ENCODE measurements around the gene LRRC23. TPM values are rescaled to one million over a fixed set of nuclear protein-coding genes. Genes with fewer than 3 reads are reported as not detected.
A peak's percentile ranks its signal among the peaks of the same experiment; 100 is the strongest.

The LRRC23 gene
- total RNA-seq, 4 donors from 2014 or later: 8.8 to 16.6 (median 13.6) TPM

DNA sequence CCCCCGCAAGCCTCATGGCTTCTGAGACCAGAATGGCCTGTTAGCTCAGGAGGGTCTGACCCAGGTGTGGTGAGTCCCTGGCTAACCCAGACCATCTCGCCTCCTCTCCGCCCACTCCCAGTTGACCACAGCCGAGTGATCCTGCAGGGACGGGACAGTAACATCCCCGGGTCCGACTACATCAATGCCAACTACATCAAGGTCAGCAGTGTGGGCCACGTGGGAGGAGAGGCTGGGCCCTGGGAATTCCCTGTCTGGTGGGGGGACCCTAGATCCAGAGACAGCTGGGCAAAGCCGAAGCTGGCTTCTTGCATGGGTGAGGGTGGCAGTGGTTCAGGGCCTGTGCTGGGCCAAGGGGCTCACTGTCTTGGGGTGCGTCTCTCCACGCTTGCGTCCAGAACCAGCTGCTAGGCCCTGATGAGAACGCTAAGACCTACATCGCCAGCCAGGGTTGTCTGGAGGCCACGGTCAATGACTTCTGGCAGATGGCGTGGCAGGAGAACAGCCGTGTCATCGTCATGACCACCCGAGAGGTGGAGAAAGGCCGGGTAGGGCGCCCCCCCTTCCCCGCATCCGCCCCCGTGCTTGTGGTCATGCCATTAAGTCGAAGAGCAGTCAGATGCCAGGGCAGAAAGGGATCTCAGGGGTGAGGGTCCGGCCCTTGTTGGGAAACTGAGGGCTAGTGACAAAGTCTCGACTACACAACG is 51.6 kb downstream of the LRRC23 start:
- Histone ChIP-seq H3K27ac (no peak overlapping the region), H3K36me3 (no peaks in the 10 kb centered on the region), H3K4me1 (peaks cover 0 to 35% (median 3%) of the 10 kb centered on the region in 3 donors), H3K9me3 (no peaks in the 10 kb centered on the region), H3K27me3 (no peaks in the 10 kb centered on the region), H3K4me3 (no peak overlapping the region)
- TF ChIP-seq EP300 (IDR thresholded peaks at IDR 0.05) (no peak), POLR2AphosphoS5 (IDR thresholded peaks at IDR 0.05) (no peak)
- ATAC-seq: no peak
- 76% methylated on average over 5 of the region's 28 CpGs; no CpG with 5 or more reads in 1 of the 2 donors for WGBS, 2 donors (ENCODE audit: low coverage in 1 of 2)

DNA sequence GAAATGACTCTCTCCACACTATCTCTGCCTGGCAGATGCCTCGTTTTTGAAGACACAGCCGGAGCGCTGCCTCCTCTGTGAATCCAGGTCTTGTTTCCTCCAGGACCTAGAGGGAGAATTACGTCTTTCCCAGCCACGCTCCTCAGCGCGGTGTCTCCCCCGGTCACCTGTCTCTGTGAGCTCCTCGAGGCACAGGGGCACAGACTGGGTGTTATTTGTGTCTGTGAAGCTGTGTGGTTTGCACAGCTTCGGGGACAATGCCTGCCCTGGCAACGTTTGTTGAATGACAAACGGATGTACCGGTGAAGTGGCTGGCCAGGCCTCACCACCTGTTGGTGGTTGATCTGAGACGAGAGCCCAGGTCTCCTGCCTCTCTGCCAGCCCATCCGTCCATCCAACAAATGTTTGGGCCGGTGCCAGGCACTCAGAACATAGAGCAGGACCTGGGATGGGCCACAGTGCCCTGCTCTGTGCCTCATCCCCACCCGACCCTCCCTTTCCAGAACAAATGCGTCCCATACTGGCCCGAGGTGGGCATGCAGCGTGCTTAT is 52.6 kb downstream of the LRRC23 start:
- Histone ChIP-seq H3K4me1 (peaks cover 0 to 45% (median 5%) of the 10 kb centered on the region in 3 donors), H3K27ac (no peak overlapping the region), H3K27me3 (no peaks in the 10 kb centered on the region), H3K36me3 (no peaks in the 10 kb centered on the region), H3K4me3 (no peak overlapping the region), H3K9me3 (no peaks in the 10 kb centered on the region)
- ATAC-seq: no peak
- TF ChIP-seq EP300 (IDR thresholded peaks at IDR 0.05) (no peak), POLR2A (IDR thresholded peaks at IDR 0.05) (no peak), POLR2AphosphoS5 (IDR thresholded peaks at IDR 0.05) (no peak)
- TF ChIP-seq, protein P1, sequence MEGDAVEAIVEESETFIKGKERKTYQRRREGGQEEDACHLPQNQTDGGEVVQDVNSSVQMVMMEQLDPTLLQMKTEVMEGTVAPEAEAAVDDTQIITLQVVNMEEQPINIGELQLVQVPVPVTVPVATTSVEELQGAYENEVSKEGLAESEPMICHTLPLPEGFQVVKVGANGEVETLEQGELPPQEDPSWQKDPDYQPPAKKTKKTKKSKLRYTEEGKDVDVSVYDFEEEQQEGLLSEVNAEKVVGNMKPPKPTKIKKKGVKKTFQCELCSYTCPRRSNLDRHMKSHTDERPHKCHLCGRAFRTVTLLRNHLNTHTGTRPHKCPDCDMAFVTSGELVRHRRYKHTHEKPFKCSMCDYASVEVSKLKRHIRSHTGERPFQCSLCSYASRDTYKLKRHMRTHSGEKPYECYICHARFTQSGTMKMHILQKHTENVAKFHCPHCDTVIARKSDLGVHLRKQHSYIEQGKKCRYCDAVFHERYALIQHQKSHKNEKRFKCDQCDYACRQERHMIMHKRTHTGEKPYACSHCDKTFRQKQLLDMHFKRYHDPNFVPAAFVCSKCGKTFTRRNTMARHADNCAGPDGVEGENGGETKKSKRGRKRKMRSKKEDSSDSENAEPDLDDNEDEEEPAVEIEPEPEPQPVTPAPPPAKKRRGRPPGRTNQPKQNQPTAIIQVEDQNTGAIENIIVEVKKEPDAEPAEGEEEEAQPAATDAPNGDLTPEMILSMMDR (IDR thresholded peaks at IDR 0.05): no peak
- 61 to 81% methylated on average over 3 to 8 of the region's 20 CpGs for WGBS, 2 donors (ENCODE audit: low coverage in 1 of 2)

DNA sequence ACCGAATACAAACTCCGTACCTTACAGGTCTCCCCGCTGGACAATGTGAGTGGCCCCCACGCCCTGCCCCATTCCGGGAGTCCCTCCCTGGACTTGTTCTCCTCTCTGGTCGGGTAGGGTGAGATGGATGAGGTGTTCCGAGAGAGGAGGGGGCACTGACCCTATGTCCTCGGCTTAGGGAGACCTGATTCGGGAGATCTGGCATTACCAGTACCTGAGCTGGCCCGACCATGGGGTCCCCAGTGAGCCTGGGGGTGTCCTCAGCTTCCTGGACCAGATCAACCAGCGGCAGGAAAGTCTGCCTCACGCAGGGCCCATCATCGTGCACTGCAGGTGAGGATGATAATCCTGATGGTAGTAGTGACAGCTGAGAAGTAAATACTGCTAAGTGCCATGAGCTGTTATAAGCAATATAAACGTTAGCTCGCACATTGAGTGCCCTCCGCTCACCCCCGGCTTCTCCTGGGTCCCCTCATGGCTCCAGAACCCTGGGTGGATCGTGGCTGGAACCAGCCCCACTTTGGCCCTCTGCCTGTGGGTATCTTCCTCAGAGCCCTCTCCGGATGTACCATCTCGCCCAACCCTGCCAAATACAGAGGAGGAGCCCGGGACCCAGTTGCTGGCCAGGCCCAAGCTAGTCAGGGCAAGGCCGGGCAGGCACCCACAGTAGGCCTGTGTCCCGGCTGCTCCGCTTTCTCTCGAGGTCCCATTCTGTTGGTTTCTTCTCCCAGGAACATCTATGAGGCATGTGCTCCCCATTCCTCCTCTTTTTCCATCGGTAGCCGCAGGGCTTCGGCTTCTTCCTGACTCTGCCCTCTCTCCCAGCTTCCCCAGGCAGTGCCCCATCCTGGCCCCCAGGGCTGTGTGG is 53.4 kb downstream of the LRRC23 start:
- peak overlapping the region in 1 of 4 donors; percentile 81 for H3K27ac ChIP-seq
- peaks cover 0 to 53% (median 5%) of the 10 kb centered on the region in 3 donors for H3K4me1 ChIP-seq

DNA sequence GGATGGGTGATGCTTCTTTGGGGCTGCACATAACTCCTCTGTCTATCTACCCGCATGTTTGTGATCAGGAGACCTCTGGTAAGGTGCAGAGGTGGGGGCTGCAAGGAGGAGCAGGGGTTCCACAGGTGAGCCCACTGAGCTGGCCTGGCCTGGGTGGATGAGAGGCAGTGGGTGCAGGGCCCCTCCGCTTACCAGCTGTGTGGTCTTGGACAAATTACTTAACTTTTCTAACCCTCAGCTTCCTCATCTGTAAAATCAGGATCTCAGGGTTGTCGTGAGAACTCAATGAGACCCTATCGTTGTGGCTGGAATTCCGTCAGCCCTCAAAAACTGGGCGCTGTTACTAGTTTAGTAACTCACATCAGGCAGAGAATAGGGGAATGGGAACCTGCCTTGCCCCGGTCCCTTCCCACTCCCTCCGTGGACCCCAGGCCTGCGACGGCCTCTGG is 54.0 kb downstream of the LRRC23 start:
- no peak for ATAC-seq
- no peak overlapping the region for H3K4me3 ChIP-seq
- no peaks in the 10 kb centered on the region for H3K27me3 ChIP-seq
- H3K27ac ChIP-seq: peak overlapping the region in 2 of 4 donors; percentile 31 to 81
- WGBS, 2 donors (ENCODE audit: low coverage in 1 of 2): 60% methylated on average over 1 of the region's 10 CpGs; no CpG with 5 or more reads in 1 of the 2 donors
- peaks cover 0 to 51% (median 5%) of the 10 kb centered on the region in 3 donors for H3K4me1 ChIP-seq
- no peak for TF ChIP-seq EP300 (IDR thresholded peaks at IDR 0.05)
- TF ChIP-seq, protein P1 (IDR thresholded peaks at IDR 0.05): no peak
- TF ChIP-seq POLR2A (IDR thresholded peaks at IDR 0.05): no peak
- no peak for TF ChIP-seq POLR2AphosphoS5 (IDR thresholded peaks at IDR 0.05)
- no peaks in the 10 kb centered on the region for H3K36me3 ChIP-seq
- no peaks in the 10 kb centered on the region for H3K9me3 ChIP-seq

More for the DNA sequence above, 53.4 kb downstream of the LRRC23 start:
- no peaks in the 10 kb centered on the region for H3K27me3 ChIP-seq
- TF ChIP-seq EP300 (IDR thresholded peaks at IDR 0.05): no peak
- TF ChIP-seq, protein P1 (IDR thresholded peaks at IDR 0.05): no peak
- TF ChIP-seq POLR2AphosphoS5 (IDR thresholded peaks at IDR 0.05): no peak
- TF ChIP-seq POLR2A (IDR thresholded peaks at IDR 0.05): no peak
- no peaks in the 10 kb centered on the region for H3K9me3 ChIP-seq
- no peak for ATAC-seq
- H3K36me3 ChIP-seq: no peaks in the 10 kb centered on the region
- 69 to 71% methylated on average over 15 to 17 of the region's 28 CpGs for WGBS, 2 donors (ENCODE audit: low coverage in 1 of 2)
- H3K4me3 ChIP-seq: no peak overlapping the region
